Trophoblast cell (in vitro differentiated cells and primary cell): Measurements from ENCODE around the gene LKAAEAR1.
"Not testable (repeated sequence)": the region's sequence is repeated elsewhere in the genome, so short reads cannot be mapped to it uniquely, and the experiment has no call there.

Source experiments
- DNase-seq, 2 donors: peaks; one replicate each; pipeline ENCODE4 v3.0.0-alpha.2; 2016
- H2AFZ ChIP-seq: 2 replicates; pipeline ENCODE4 v1.6.1; 2013; ENCODE audit warnings: low read length, moderate library complexity, mild to moderate bottlenecking; ENCODE audit not compliant: insufficient read depth, poor library complexity
- H2AK5ac ChIP-seq: 2 replicates; pipeline ENCODE4 v1.6.1; 2013; ENCODE audit warnings: mild to moderate bottlenecking, low read length
- H2BK120ac ChIP-seq: 2 replicates; pipeline ENCODE4 v1.6.1; 2013; ENCODE audit warnings: low read length, mild to moderate bottlenecking, moderate library complexity; ENCODE audit not compliant: insufficient read depth, poor library complexity
- H2BK12ac ChIP-seq: 2 replicates; pipeline ENCODE4 v1.6.1; 2013; ENCODE audit warnings: mild to moderate bottlenecking, low read length, moderate library complexity
- H2BK5ac ChIP-seq: 2 replicates; pipeline ENCODE4 v1.6.1; 2013; ENCODE audit warnings: low read length, low read depth, moderate library complexity, mild to moderate bottlenecking; ENCODE audit not compliant: poor library complexity
- H3K14ac ChIP-seq: 2 replicates; pipeline ENCODE4 v1.6.1; 2013; ENCODE audit warnings: mild to moderate bottlenecking, low read length
- H3K18ac ChIP-seq: 2 replicates; pipeline ENCODE4 v1.6.1; 2013; ENCODE audit warnings: mild to moderate bottlenecking, low read length
- H3K23ac ChIP-seq: 2 replicates; pipeline ENCODE4 v1.6.1; 2013; ENCODE audit warnings: low read length
- H3K27ac ChIP-seq: 2 replicates; pipeline ENCODE4 v1.5.1; 2013; ENCODE audit warnings: low read depth, mild to moderate bottlenecking, inconsistent platforms, low read length, moderate library complexity
- H3K27me3 ChIP-seq: 2 replicates; pipeline ENCODE4 v1.6.1; 2013; ENCODE audit warnings: inconsistent platforms, mild to moderate bottlenecking, low read length, moderate library complexity; ENCODE audit not compliant: insufficient read depth
- H3K36me3 ChIP-seq, 2 experiments: 1 replicate in 1 of 2; 2 replicates in 1 of 2; pipeline ENCODE4 v1.6.1; 2013; ENCODE audit warnings: low read length in 2 of 2, mild to moderate bottlenecking in 2 of 2, moderate library complexity in 1 of 2; ENCODE audit not compliant: insufficient read depth in 2 of 2, control insufficient read depth in 1 of 2
- H3K4ac ChIP-seq: 2 replicates; pipeline ENCODE4 v1.6.1; 2013; ENCODE audit warnings: low read depth, mild to moderate bottlenecking, low read length, moderate library complexity
- H3K4me1 ChIP-seq, 2 experiments: 1 replicate in 1 of 2; 2 replicates in 1 of 2; pipeline ENCODE4 v1.6.1; 2013; ENCODE audit warnings: low read length in 2 of 2, mild to moderate bottlenecking in 2 of 2, moderate library complexity in 1 of 2; ENCODE audit not compliant: insufficient read depth in 2 of 2, control insufficient read depth in 1 of 2
- H3K4me2 ChIP-seq: 2 replicates; pipeline ENCODE4 v1.6.1; 2013; ENCODE audit warnings: inconsistent platforms, mild to moderate bottlenecking, low read length, moderate library complexity
- H3K4me3 ChIP-seq: 2 replicates; pipeline ENCODE4 v1.5.1; 2013; ENCODE audit warnings: mild to moderate bottlenecking, low read depth, low read length, inconsistent platforms
- H3K79me1 ChIP-seq: one replicate; pipeline ENCODE4 v1.6.1; 2013; ENCODE audit warnings: low read length
- H3K79me2 ChIP-seq: 2 replicates; pipeline ENCODE4 v1.6.1; 2013; ENCODE audit warnings: low read length, mild to moderate bottlenecking; ENCODE audit not compliant: control insufficient read depth, insufficient read depth, poor library complexity
- H3K9ac ChIP-seq: 2 replicates; pipeline ENCODE4 v1.6.1; 2013; ENCODE audit warnings: mild to moderate bottlenecking, low read length
- H3K9me3 ChIP-seq: 2 replicates; pipeline ENCODE4 v1.6.1; 2013; ENCODE audit warnings: low read depth, mild to moderate bottlenecking, control low read depth, inconsistent platforms, low read length; ENCODE audit not compliant: insufficient read depth
- H4K12ac ChIP-seq: 2 replicates; pipeline ENCODE4 v1.6.1; 2013; ENCODE audit warnings: low read depth, mild to moderate bottlenecking, low read length, moderate library complexity
- H4K8ac ChIP-seq: 2 replicates; pipeline ENCODE4 v1.6.1; 2013; ENCODE audit warnings: low read depth, mild to moderate bottlenecking, low read length, moderate library complexity
- H4K91ac ChIP-seq: one replicate; pipeline ENCODE4 v1.6.1; 2013; ENCODE audit warnings: low read depth, mild to moderate bottlenecking, low read length, moderate library complexity
- WGBS: extraction: QIAGEN DNeasy Blood & Tissue Kit; methylation state at CpG from one replicate; pipeline ENCODE4 v1.1.7; 2013; ENCODE audit warnings: missing lambda C conversion rate; ENCODE audit not compliant: insufficient read length, insufficient coverage; ENCODE audit errors: extremely low coverage; 5-methylcytosine and 5-hydroxymethylcytosine counted together

The LKAAEAR1 gene

DNA sequence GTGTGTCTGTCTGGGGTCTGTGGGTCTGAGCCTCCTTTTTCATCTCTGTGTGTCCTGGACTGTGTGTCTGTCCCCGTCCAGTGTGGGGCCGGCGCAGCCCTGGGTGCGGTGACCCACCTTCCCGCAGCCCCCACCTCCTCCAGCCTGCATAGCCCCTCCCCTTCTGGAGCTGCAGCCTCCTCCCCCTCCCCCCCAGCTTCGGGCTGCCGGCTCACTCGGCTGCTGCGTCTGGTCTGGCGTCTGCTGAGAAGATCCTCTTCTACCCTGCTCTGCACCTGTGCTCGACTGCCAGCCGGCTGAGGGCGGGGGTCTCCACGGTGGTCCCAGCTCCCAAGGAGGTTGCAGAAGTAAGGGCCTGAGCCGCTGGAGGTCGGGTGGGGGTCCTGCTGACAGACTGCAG lies 7.6 kb upstream of the LKAAEAR1 start:
- Histone ChIP-seq H2AFZ (no peak overlapping the region), H3K36me3 (no peaks in the 10 kb centered on the region), H3K4me1 (no peaks in the 10 kb centered on the region), H2BK12ac (no peak overlapping the region), H3K27ac (no peak overlapping the region), H3K9ac (no peak overlapping the region), H3K23ac (no peak overlapping the region), H3K14ac (no peak overlapping the region), H3K79me1 (no peaks in the 10 kb centered on the region), H2BK120ac (no peak overlapping the region), H4K8ac (no peak overlapping the region), H2BK5ac (no peak overlapping the region), H3K27me3 (no peaks in the 10 kb centered on the region), H2AK5ac (no peak overlapping the region), H3K4me3 (no peak overlapping the region), H3K4me2 (no peak overlapping the region), H3K9me3 (peaks cover 12% of the 10 kb centered on the region), H3K79me2 (no peaks in the 10 kb centered on the region), H3K18ac (no peak overlapping the region), H4K12ac (no peak overlapping the region), H3K4ac (no peak overlapping the region), H4K91ac (no peak overlapping the region)
- DNase-seq: no peak
- no CpG with 5 or more reads among the region's 16 CpGs for WGBS

DNA sequence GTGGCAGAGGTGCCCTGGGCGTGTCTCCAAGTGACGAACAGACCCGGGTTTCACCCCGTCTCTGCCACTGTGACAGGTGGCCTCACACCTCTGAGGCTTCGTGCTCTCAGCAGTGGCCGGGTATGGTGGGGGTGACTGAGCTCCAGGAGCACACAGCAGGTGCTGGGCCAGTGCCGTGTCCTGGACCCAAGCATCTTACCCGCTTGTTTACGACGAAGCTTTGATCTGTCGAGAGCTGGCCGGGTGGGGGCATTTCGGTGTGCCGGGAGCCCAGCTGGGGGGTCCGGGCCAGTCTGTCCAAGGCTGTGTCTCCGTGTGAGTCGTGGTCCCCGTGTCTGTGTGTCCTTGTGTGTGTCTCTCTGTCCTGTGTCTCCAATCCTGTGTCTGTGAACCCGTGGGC lies 7.1 kb upstream of the LKAAEAR1 start:
- no peak overlapping the region for H3K9ac ChIP-seq
- H3K79me2 ChIP-seq: no peaks in the 10 kb centered on the region
- H2BK12ac ChIP-seq: no peak overlapping the region
- no peak overlapping the region for H3K4ac ChIP-seq
- H3K23ac ChIP-seq: no peak overlapping the region
- H2AFZ ChIP-seq: no peak overlapping the region
- no peak overlapping the region for H3K4me3 ChIP-seq
- H2BK120ac ChIP-seq: no peak overlapping the region
- no peak overlapping the region for H4K12ac ChIP-seq
- H3K14ac ChIP-seq: no peak overlapping the region
- peaks cover 11% of the 10 kb centered on the region for H3K9me3 ChIP-seq
- H3K18ac ChIP-seq: no peak overlapping the region
- no peak overlapping the region for H4K8ac ChIP-seq
- DNase-seq: no peak
- H3K4me2 ChIP-seq: no peak overlapping the region
- H3K4me1 ChIP-seq: no peaks in the 10 kb centered on the region
- WGBS: no CpG with 5 or more reads among the region's 19 CpGs
- no peaks in the 10 kb centered on the region for H3K36me3 ChIP-seq
- H2AK5ac ChIP-seq: no peak overlapping the region
- no peaks in the 10 kb centered on the region for H3K27me3 ChIP-seq
- no peaks in the 10 kb centered on the region for H3K79me1 ChIP-seq
- no peak overlapping the region for H2BK5ac ChIP-seq
- H4K91ac ChIP-seq: no peak overlapping the region
- H3K27ac ChIP-seq: no peak overlapping the region

DNA sequence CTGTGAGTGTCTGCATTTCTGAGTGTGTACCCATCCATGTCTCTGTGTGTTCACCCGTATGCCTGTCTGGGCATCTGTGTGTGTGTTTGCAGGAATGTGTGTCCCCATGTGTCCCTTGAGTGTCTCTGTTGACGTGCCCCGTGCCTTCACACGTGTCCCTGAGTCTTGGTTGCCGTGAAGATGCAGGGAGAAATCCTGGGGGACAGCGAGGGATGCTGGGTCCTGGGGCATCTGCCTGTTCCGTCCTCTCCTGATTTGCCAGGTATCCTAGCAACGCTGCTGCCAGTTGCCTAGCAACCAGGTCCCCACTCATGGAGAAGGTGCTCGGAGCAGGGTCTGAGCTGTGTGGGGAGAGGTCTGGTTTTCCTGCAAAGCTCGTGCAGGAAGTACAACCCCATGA lies 6.0 kb upstream of the LKAAEAR1 start:
- Histone ChIP-seq H3K4me3 (no peak overlapping the region), H3K79me1 (no peaks in the 10 kb centered on the region), H2AK5ac (no peak overlapping the region), H3K27ac (no peak overlapping the region), H3K9ac (no peak overlapping the region), H4K8ac (no peak overlapping the region), H2BK120ac (no peak overlapping the region), H3K14ac (no peak overlapping the region), H3K4me2 (no peak overlapping the region), H2BK12ac (no peak overlapping the region), H3K27me3 (peaks cover 5% of the 10 kb centered on the region), H3K36me3 (no peaks in the 10 kb centered on the region), H3K4ac (no peak overlapping the region), H3K23ac (no peak overlapping the region), H3K4me1 (no peaks in the 10 kb centered on the region), H3K9me3 (peaks cover 9% of the 10 kb centered on the region), H4K91ac (no peak overlapping the region), H3K18ac (no peak overlapping the region), H2AFZ (no peak overlapping the region), H4K12ac (no peak overlapping the region), H2BK5ac (no peak overlapping the region), H3K79me2 (no peaks in the 10 kb centered on the region)
- no CpG with 5 or more reads among the region's 10 CpGs for WGBS
- no peak for DNase-seq

DNA sequence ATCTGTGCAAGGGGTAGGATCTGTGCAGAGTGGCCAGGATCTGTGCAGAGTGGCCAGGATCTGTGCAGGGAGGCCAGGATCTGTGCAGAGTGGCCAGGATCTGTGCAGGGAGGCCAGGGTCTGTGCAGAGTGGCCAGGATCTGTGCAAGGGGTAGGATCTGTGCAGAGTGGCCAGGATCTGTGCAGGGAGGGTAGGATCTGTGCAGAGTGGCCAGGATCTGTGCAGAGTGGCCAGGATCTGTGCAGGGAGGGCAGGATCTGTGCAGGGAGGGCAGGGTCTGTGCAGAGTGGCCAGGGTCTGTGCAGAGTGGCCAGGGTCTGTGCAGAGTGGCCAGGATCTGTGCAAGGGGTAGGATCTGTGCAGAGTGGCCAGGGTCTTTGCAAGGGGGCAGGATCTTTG lies 4.4 kb upstream of the LKAAEAR1 start:
- not testable (repeated sequence) for DNase-seq, H2BK12ac ChIP-seq, H3K18ac ChIP-seq, H3K4me2 ChIP-seq, H3K23ac ChIP-seq, H3K9ac ChIP-seq, H3K79me2 ChIP-seq, H4K8ac ChIP-seq, H3K4me3 ChIP-seq, H4K12ac ChIP-seq, H2BK5ac ChIP-seq, H3K36me3 ChIP-seq, H3K4ac ChIP-seq, H2AFZ ChIP-seq, H2BK120ac ChIP-seq, H2AK5ac ChIP-seq, H3K79me1 ChIP-seq, H3K14ac ChIP-seq, H3K27ac ChIP-seq, H3K9me3 ChIP-seq, H4K91ac ChIP-seq, H3K4me1 ChIP-seq
- H3K27me3 ChIP-seq: peaks cover 21% of the 10 kb centered on the region
